Activated CD8-positive, alpha-beta T cell treated with anti-CD3 and anti-CD28 coated beads for 36 hours (primary cell): ENCODE data around the gene CHD2. TPM values are rescaled to one million over a fixed set of nuclear protein-coding genes. Genes with fewer than 3 reads are reported as not detected.
A peak's percentile ranks its signal among the peaks of the same experiment; 100 is the strongest.

Source experiments
- ATAC-seq: fragments of 200-7000 bp; cut with Tn5 transposase; one replicate; pipeline ENCODE4 v1.10.0; 2021; ENCODE audit warnings: mild to moderate bottlenecking, moderate library complexity
- CTCF ChIA-PET: fragments of 350-600 bp; sonication (Branson Sonifier 250); formaldehyde crosslinking; loops from one replicate; lab custom pipeline; 2021; ENCODE audit warnings: antibody characterized with exemption; lab: Charles Lee
- POLR2A ChIA-PET: fragments of 350-600 bp; sonication (Branson Sonifier 250); formaldehyde crosslinking; loops from one replicate; lab custom pipeline; 2021; ENCODE audit warnings: antibody characterized with exemption; lab: Charles Lee
- DNase-seq: peaks from one replicate; pipeline ENCODE4 v3.0.0-alpha.2; 2020
- H3K27ac Mint-ChIP-seq: one replicate; pipeline ENCODE4 v1.8.0; 2021; ENCODE audit warnings: mild to moderate bottlenecking, mixed read lengths
- H3K27me3 Mint-ChIP-seq: one replicate; pipeline ENCODE4 v1.8.0; 2021; ENCODE audit warnings: mixed read lengths
- H3K36me3 Mint-ChIP-seq: one replicate; pipeline ENCODE4 v1.8.0; 2021; ENCODE audit warnings: low read depth, mixed read lengths
- H3K4me1 Mint-ChIP-seq: one replicate; pipeline ENCODE4 v1.8.0; 2021; ENCODE audit warnings: low read depth, mixed read lengths
- H3K4me3 Mint-ChIP-seq: one replicate; pipeline ENCODE4 v1.8.0; 2021; ENCODE audit warnings: mild to moderate bottlenecking, moderate library complexity, mixed read lengths
- H3K9me3 Mint-ChIP-seq: one replicate; pipeline ENCODE4 v1.8.0; 2021; ENCODE audit warnings: mixed read lengths
- CTCF ChIP-seq: fragments of 200-600 bp; IDR thresholded peaks from one replicate; pipeline ENCODE4 v1.8.0; 2022; ENCODE audit warnings: antibody characterized with exemption, mild to moderate bottlenecking
- intact Hi-C: fragments of 100-400 bp; cut with micrococcal nuclease; formaldehyde crosslinking; loops from one replicate; pipeline ENCODE4 v1.10.0; 2022
- total RNA-seq, 2 experiments: library from RNA; stranded (reverse); gene quantifications; one replicate each; pipeline ENCODE4 v1.2.3, GENCODE V29; 2021

The CHD2 gene
- total RNA-seq, 2 experiments from 2014 or later: 124 to 138 TPM

DNA sequence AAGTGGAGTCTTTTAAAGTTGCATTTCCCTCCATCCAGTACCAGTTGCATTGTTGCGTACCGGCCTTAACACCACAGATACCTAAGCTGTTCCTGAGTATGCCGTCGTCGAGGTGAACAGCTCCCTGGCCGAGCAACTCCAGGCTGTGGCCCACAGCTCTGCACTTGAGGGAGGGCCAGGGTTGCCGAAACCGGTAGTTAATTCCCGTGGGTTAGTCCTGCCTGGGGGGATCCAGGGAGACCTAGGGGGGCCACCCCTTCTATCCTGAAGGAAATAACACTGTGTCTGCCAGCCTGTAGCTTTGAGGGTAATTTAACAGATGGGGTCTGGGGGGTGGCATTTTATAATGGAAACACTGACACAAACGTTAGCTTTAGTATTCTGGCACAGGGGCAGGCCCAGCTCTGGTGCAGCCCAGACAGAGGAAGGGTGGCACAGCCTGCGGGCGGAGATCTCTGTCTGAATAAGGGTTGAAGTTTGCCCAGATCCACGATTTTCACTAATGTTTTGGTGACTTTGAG lies 128.0 kb downstream of the CHD2 start:
- H3K9me3 Mint-ChIP-seq: no peaks in the 10 kb centered on the region
- intact Hi-C loops: no loop called here
- ChIA-PET POLR2A (interaction anchor here (0.9 to 2.4 kb wide), 4 partner anchors 8 to 60 kb away, joined by 4 to 7 read pairs (median 4); no protein-coding TSS in a partner anchor), CTCF (interaction anchor here (0.7 to 5.8 kb wide), 11 partner anchors 8 to 1091 kb away, joined by 3 to 63 read pairs (median 7); no protein-coding TSS in a partner anchor)
- peaks cover 59% of the 10 kb centered on the region for H3K4me1 Mint-ChIP-seq
- H3K4me3 Mint-ChIP-seq: no peak overlapping the region
- ATAC-seq: no peak
- H3K36me3 Mint-ChIP-seq: peaks cover 37% of the 10 kb centered on the region
- no peaks in the 10 kb centered on the region for H3K27me3 Mint-ChIP-seq
- no peak for DNase-seq
- no peak for TF ChIP-seq CTCF
- peak overlapping the region; percentile 53 for H3K27ac Mint-ChIP-seq

GRCh38 chr15:93028632-93029213 lies 128.6 kb downstream of the CHD2 start:
- Mint-ChIP-seq H3K36me3 (peaks cover 32% of the 10 kb centered on the region), H3K27me3 (no peaks in the 10 kb centered on the region), H3K27ac (peak overlapping the region; percentile 53), H3K4me3 (no peak overlapping the region), H3K4me1 (peaks cover 54% of the 10 kb centered on the region), H3K9me3 (no peaks in the 10 kb centered on the region)
- ChIA-PET CTCF (interaction anchor here (0.7 to 5.8 kb wide), 12 partner anchors 9 to 1091 kb away, joined by 3 to 63 read pairs (median 6); no protein-coding TSS in a partner anchor), POLR2A (interaction anchor here (0.9 to 2.4 kb wide), 5 partner anchors 8 to 59 kb away, joined by 4 to 7 read pairs (median 4); no protein-coding TSS in a partner anchor)
- intact Hi-C loops: no loop called here
- DNase-seq: peak; percentile 25
- no peak for TF ChIP-seq CTCF
- no peak for ATAC-seq

DNA sequence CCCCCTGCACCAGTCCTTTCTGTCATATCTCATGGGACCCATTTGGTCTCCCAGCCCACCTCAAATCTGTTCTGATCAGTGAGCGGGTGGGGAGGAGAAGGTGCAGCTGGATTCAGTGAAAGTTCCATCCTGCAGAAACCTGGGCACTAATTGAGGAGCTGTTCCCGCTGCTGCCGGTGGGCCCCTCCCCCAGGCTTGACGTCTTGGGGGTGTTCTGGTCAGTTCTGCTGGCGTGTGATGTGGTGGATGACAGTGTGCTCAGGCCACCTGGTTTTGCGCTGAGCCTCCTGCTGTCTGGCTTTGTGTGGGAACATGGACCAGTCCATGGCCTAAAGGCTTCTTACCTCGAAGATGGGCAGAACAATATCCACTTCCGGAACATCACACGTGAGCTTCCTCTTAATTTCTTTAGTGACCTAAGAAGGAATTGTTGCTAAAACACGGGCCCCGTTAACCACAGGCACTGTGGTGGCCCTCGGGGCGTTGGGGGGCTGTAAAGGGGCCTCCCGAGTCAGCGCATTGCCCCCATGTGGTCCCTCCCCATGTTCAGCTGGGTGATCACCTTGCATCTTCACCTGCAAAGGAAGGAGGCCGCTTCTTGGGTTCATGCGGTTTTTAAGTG lies 129.2 kb downstream of the CHD2 start:
- CTCF ChIA-PET: interaction anchor here (1.0 to 5.8 kb wide), 15 partner anchors 10 to 1090 kb away, joined by 3 to 63 read pairs (median 5); no protein-coding TSS in a partner anchor
- Mint-ChIP-seq H3K27me3 (no peaks in the 10 kb centered on the region), H3K4me1 (peaks cover 49% of the 10 kb centered on the region), H3K36me3 (peaks cover 27% of the 10 kb centered on the region), H3K4me3 (no peak overlapping the region), H3K9me3 (no peaks in the 10 kb centered on the region), H3K27ac (no peak overlapping the region)
- ATAC-seq (no peak), DNase-seq (no peak)
- no peak for TF ChIP-seq CTCF
- POLR2A ChIA-PET: interaction anchor here (0.6 to 2.4 kb wide), 6 partner anchors 9 to 255 kb away, joined by 3 to 7 read pairs (median 4); no protein-coding TSS in a partner anchor
- intact Hi-C loops: no loop called here

DNA sequence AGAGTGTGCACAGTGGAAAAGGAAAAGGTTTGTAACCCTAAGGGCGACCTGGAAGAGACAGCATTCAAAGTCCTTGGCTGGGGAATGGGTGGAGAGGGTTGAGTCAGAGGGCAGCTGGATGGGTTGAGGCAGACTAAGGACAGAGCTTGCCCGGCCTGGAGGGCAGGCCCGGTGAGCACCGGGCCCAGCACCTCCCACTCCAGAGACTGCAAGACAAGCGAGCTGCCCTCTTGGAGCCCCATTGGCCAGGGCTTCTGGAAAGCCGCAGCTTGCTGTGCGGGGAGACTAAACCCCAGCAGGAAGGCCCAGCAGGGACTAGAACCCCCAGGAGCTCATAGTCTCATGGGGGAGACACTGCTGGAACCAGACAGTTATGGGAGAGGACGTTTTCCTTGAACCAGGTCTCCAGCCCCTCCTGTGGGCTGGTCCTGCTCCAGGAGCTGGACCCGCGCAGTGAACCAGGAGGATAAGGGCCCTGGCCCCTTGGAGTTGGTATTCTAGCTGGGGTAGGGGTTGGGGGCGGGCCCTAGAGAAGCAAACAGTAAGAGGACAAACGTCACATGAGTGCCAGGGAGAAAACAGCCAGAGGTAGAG lies 129.8 kb downstream of the CHD2 start:
- ChIA-PET CTCF (interaction anchor here (0.5 to 5.8 kb wide), 37 partner anchors 10 to 1200 kb away, joined by 3 to 63 read pairs (median 3); no protein-coding TSS in a partner anchor), POLR2A (interaction anchor here (0.6 to 2.4 kb wide), 4 partner anchors 8 to 255 kb away, joined by 3 to 7 read pairs (median 4); no protein-coding TSS in a partner anchor)
- DNase-seq (no peak), ATAC-seq (no peak)
- H3K4me1 Mint-ChIP-seq: peaks cover 43% of the 10 kb centered on the region
- H3K27me3 Mint-ChIP-seq: no peaks in the 10 kb centered on the region
- TF ChIP-seq CTCF: no peak
- no peaks in the 10 kb centered on the region for H3K9me3 Mint-ChIP-seq
- peaks cover 21% of the 10 kb centered on the region for H3K36me3 Mint-ChIP-seq
- intact Hi-C loops: loop anchor here (5.0 kb wide), 1 partner anchor 233 kb away; no protein-coding TSS in a partner anchor
- no peak overlapping the region for H3K4me3 Mint-ChIP-seq
- no peak overlapping the region for H3K27ac Mint-ChIP-seq
